ENCODE results near the gene PGAP3.

PGAP3 gene

GRCh38 chr17:39624313-39624712 lies 63.5 kb downstream of the PGAP3 start:
- no peak for DNase-seq (ENCODE audit: low read depth, low spot score)

- DNase-seq (ENCODE audit: low read depth, low spot score): no peak
Measured at GRCh38 chr17:39623356-39623950, 64.4 kb downstream of the PGAP3 start.

- DNase-seq (ENCODE audit: low read depth, low spot score): no peak
Measured at GRCh38 chr17:39622380-39623006, 65.4 kb downstream of the PGAP3 start.

GRCh38 chr17:39621523-39622379 lies 66.1 kb downstream of the PGAP3 start:
- peak; percentile 54 for DNase-seq (ENCODE audit: low read depth, low spot score)

All from smooth muscle cell of the brain vasculature (primary cell).